Measurements from ENCODE around the gene NFASC. TPM values are rescaled to one million over a fixed set of nuclear protein-coding genes. Genes with fewer than 3 reads are reported as not detected.

Gene NFASC
- total RNA-seq: 10 to 100 TPM in 3 of 4 donors, 1 to 10 TPM in 1; 7.9 to 68.7 (median 32.7) TPM

DNA sequence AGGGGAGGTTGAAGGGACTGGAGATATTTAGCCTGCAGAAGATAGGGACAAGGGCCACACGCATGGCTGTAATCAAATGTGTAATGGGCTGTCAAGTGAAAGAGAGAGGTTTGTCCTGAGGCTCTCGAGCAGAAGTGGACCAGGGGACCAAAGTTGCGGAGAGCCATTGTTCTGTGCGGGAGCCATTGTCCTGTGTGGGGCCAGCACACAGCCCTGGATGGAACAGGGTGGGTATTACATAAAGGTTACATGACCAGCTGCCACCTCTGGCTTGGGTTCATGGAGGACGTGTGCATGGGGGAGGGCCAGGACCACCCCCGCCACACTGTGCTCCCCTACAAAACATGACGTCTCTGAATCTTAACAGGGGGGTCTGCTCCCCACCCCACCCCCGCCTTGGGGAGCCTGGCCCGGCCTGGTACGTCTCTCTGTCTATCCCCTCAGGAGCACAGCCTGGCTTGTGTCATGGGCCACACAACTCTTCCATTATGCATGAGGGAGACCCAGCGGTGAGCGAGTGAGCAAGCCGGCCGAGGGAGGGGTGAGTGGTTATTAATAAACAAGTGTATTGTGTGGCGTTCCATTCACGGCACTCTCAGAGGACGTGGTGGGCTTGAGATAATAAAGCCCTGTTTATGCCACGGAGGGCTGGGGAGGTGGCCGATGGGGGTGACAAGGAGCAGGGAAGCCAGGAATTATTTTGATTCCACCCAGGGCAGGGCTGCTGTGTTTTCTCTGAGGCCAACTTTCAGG lies at the start of gene NFASC:
Gene NFASC (plus strand): TSS at position 703 of the 753 bp plus-strand sequence. CDS start 73,454 bp downstream, outside the sequence.
- peak within 1 kb of the TSS; percentile 13 to 53 for H3K27ac ChIP-seq
- peaks cover 0 to 13% of the 10 kb centered on the region in 2 donors for H3K4me1 ChIP-seq
- no peak for DNase-seq
- H3K9me3 ChIP-seq: no peaks in the 10 kb centered on the region
- no peak for TF ChIP-seq POLR2A (IDR thresholded peaks at IDR 0.05)
- TF ChIP-seq, protein P1, sequence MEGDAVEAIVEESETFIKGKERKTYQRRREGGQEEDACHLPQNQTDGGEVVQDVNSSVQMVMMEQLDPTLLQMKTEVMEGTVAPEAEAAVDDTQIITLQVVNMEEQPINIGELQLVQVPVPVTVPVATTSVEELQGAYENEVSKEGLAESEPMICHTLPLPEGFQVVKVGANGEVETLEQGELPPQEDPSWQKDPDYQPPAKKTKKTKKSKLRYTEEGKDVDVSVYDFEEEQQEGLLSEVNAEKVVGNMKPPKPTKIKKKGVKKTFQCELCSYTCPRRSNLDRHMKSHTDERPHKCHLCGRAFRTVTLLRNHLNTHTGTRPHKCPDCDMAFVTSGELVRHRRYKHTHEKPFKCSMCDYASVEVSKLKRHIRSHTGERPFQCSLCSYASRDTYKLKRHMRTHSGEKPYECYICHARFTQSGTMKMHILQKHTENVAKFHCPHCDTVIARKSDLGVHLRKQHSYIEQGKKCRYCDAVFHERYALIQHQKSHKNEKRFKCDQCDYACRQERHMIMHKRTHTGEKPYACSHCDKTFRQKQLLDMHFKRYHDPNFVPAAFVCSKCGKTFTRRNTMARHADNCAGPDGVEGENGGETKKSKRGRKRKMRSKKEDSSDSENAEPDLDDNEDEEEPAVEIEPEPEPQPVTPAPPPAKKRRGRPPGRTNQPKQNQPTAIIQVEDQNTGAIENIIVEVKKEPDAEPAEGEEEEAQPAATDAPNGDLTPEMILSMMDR (IDR thresholded peaks at IDR 0.05): no peak
- intact Hi-C loops (cut with DNase I; ENCODE audit: low total_unique reads): no loop called here
- H3K27me3 ChIP-seq: no peaks in the 10 kb centered on the region
- no peak within 1 kb of the TSS for H3K4me3 ChIP-seq
- H3K36me3 ChIP-seq: no peaks in the 10 kb centered on the region

DNA sequence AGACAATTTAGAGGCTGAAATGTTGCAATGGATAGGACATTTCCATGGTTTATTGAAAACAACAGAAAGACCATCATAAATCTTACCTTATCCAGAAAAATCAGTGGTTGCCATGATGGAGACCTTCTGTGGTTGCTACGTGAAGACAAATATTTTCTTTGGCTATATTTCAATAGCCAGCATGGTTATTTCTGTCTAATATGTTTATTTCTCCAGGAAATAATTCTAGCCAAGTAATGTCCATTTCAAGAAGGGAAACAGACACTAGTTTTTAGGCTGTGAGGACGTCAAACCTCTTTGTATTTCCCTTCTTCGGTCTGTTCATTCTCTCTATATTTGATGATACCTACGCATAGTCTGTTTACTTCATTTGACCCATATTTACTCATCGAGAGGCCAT lies 49.2 kb upstream of the NFASC start:
- Histone ChIP-seq H3K27ac (peak overlapping the region; percentile 80 to 90), H3K4me1 (peaks cover 7 to 17% of the 10 kb centered on the region in 2 donors), H3K9me3 (no peaks in the 10 kb centered on the region), H3K4me3 (no peak overlapping the region), H3K36me3 (no peaks in the 10 kb centered on the region), H3K27me3 (no peaks in the 10 kb centered on the region)
- intact Hi-C loops (cut with DNase I; ENCODE audit: low total_unique reads): no loop called here
- DNase-seq: no peak
- no peak for TF ChIP-seq POLR2A (IDR thresholded peaks at IDR 0.05)
- TF ChIP-seq, protein P1 (IDR thresholded peaks at IDR 0.05): no peak

DNA sequence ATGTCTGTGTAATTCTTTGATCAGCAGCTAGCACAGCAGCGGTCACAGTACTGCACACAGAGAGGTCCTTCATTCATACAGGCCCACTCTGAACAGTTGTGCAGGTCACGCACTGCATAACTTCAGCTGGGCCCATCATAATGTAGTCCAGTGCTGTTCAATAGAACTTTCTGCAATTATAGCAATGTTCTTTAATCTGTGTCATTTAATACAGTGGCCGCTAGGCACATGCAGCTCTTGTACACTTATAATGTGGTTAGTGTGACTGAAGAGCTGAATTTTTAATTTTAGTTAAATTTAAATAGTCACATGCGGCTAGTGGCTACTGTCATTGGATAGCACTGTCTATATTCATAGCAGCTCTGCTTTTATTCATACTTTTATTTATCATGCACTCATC lies 48.7 kb upstream of the NFASC start:
- TF ChIP-seq, protein P1 (IDR thresholded peaks at IDR 0.05): no peak
- TF ChIP-seq POLR2A (IDR thresholded peaks at IDR 0.05): no peak
- intact Hi-C loops (cut with DNase I; ENCODE audit: low total_unique reads): no loop called here
- Histone ChIP-seq H3K4me1 (peaks cover 7 to 17% of the 10 kb centered on the region in 2 donors), H3K27ac (peak overlapping the region; percentile 80 to 90), H3K9me3 (no peaks in the 10 kb centered on the region), H3K4me3 (no peak overlapping the region), H3K36me3 (no peaks in the 10 kb centered on the region), H3K27me3 (no peaks in the 10 kb centered on the region)
- no peak for DNase-seq

DNA sequence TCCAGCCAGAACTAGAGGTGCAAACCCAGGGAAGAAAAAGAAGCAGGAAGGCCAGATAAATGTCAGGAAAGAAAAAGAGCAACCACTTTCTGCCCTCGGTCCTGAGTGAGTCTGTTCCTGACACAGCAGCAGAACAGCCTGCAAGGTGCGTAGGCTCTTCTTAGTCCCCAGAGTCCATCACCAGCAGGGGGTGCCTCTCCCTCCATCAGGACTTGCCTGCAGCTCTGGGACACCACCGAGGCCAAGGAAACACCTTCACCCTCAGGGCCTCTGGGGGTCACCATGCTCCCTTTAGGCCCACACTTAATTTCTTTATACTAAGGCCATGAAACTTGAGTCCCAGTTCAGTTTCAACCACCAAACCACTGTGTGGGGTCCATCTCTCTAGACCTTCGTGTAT lies 43.7 kb upstream of the NFASC start:
- no peak for DNase-seq
- intact Hi-C loops (cut with DNase I; ENCODE audit: low total_unique reads): no loop called here
- H3K4me1 ChIP-seq: peaks cover 0 to 3% of the 10 kb centered on the region in 2 donors
- H3K36me3 ChIP-seq: no peaks in the 10 kb centered on the region
- no peaks in the 10 kb centered on the region for H3K9me3 ChIP-seq
- no peak overlapping the region for H3K4me3 ChIP-seq
- no peak for TF ChIP-seq POLR2A (IDR thresholded peaks at IDR 0.05)
- TF ChIP-seq, protein P1 (IDR thresholded peaks at IDR 0.05): no peak
- no peaks in the 10 kb centered on the region for H3K27me3 ChIP-seq
- H3K27ac ChIP-seq: no peak overlapping the region

DNA sequence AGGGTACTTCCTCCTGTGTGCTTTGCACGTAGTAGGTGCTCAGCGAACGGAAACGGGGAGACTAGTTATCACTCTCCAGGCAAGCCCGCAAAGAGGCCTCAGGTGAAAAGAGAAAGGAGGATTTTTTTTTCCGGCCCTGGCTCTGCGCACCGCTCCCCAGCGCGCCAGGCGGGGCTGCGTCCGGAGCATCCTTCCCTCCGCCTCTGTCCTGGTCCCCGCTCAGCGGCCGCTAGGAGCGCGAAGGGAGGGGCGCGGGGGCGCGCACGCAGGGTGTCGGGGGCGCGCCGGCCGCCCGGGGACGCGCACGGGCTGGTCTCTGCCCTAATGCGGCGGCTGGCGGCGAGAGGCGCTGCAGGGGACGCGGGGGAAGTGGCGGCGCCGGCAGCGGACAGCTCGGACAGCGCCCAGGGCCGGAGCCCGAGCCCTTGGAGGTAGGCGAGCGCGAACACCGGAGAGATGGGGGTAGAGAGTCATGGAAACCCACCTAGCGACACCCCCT lies 42.3 kb upstream of the NFASC start:
- Histone ChIP-seq H3K36me3 (no peaks in the 10 kb centered on the region), H3K4me3 (peak overlapping the region; percentile 56 to 60), H3K9me3 (no peaks in the 10 kb centered on the region), H3K27ac (peak overlapping the region; percentile 73 to 82), H3K4me1 (no peaks in the 10 kb centered on the region), H3K27me3 (no peaks in the 10 kb centered on the region)
- intact Hi-C loops (cut with DNase I; ENCODE audit: low total_unique reads): no loop called here
- TF ChIP-seq, protein P1 (IDR thresholded peaks at IDR 0.05): peak in 3 of 4 experiments; percentile 43 to 73 (median 60)
- TF ChIP-seq POLR2A (IDR thresholded peaks at IDR 0.05): peak; percentile 62 to 73
- peak; percentile 71 to 88 for DNase-seq
